Parathyroid adenoma (tissue), 2 donors: ENCODE results near the gene CHMP6.

Experiments
- H2AFZ ChIP-seq: fragments of 300-600 bp; sonication (generic); one replicate; pipeline ENCODE4 v1.7.0; 2017; ENCODE audit warnings: antibody characterized with exemption, mild to moderate bottlenecking
- H3K27ac ChIP-seq: fragments of 300-600 bp; sonication (generic); one replicate; pipeline ENCODE4 v1.7.0; 2017
- H3K27me3 ChIP-seq: fragments of 300-600 bp; sonication (generic); one replicate; pipeline ENCODE4 v1.7.0; 2017; ENCODE audit warnings: low read length; ENCODE audit not compliant: control insufficient read depth, insufficient read depth
- H3K36me3 ChIP-seq: fragments of 300-600 bp; sonication (generic); one replicate; pipeline ENCODE4 v1.7.0; 2017; ENCODE audit warnings: low read length; ENCODE audit not compliant: control insufficient read depth, insufficient read depth
- H3K4me1 ChIP-seq: fragments of 300-600 bp; sonication (generic); one replicate; pipeline ENCODE4 v1.7.0; 2017; ENCODE audit warnings: control low read depth
- H3K4me2 ChIP-seq: fragments of 300-600 bp; sonication (generic); one replicate; pipeline ENCODE4 v1.7.0; 2017; ENCODE audit warnings: low read length
- H3K4me3 ChIP-seq: fragments of 300-600 bp; sonication (generic); one replicate; pipeline ENCODE4 v1.7.0; 2017; ENCODE audit warnings: low read depth, low read length
- H3K79me2 ChIP-seq: fragments of 300-600 bp; sonication (generic); one replicate; pipeline ENCODE4 v1.7.0; 2017; ENCODE audit warnings: control low read depth
- H3K9ac ChIP-seq: fragments of 300-600 bp; sonication (generic); one replicate; pipeline ENCODE4 v1.7.0; 2017; ENCODE audit warnings: mild to moderate bottlenecking
- H3K9me3 ChIP-seq: fragments of 300-600 bp; sonication (generic); one replicate; pipeline ENCODE4 v1.7.0; 2017; ENCODE audit warnings: low read length; ENCODE audit not compliant: control insufficient read depth
- CTCF ChIP-seq: fragments of 300-600 bp; sonication (generic); IDR thresholded peaks from one replicate; pipeline ENCODE4 v1.7.0; 2017; ENCODE audit warnings: antibody characterized with exemption, mild to moderate bottlenecking
- donor health status: primary hyperparathyroidism.

CHMP6 gene

GRCh38 chr17:81039096-81039495, 47.5 kb downstream of the CHMP6 start:
- Histone ChIP-seq H2AFZ (no peak overlapping the region), H3K79me2 (peaks cover 23% of the 10 kb centered on the region), H3K9me3 (no peaks in the 10 kb centered on the region), H3K27me3 (no peaks in the 10 kb centered on the region), H3K27ac (no peak overlapping the region), H3K4me2 (no peak overlapping the region), H3K36me3 (no peaks in the 10 kb centered on the region), H3K4me1 (peaks cover 15% of the 10 kb centered on the region), H3K9ac (no peak overlapping the region), H3K4me3 (no peak overlapping the region)
- TF ChIP-seq CTCF: no peak

GRCh38 chr17:81039854-81040758, 48.5 kb downstream of the CHMP6 start:
- TF ChIP-seq CTCF: no peak
- H3K4me1 ChIP-seq: peaks cover 26% of the 10 kb centered on the region
- no peak overlapping the region for H3K9ac ChIP-seq
- H3K27me3 ChIP-seq: no peaks in the 10 kb centered on the region
- H3K9me3 ChIP-seq: no peaks in the 10 kb centered on the region
- H3K36me3 ChIP-seq: no peaks in the 10 kb centered on the region
- no peak overlapping the region for H3K4me3 ChIP-seq
- H3K4me2 ChIP-seq: no peak overlapping the region
- H3K27ac ChIP-seq: no peak overlapping the region
- H2AFZ ChIP-seq: no peak overlapping the region
- H3K79me2 ChIP-seq: peaks cover 26% of the 10 kb centered on the region

GRCh38 chr17:81040791-81041337, 49.2 kb downstream of the CHMP6 start:
- no peaks in the 10 kb centered on the region for H3K36me3 ChIP-seq
- no peaks in the 10 kb centered on the region for H3K27me3 ChIP-seq
- no peak overlapping the region for H2AFZ ChIP-seq
- peaks cover 32% of the 10 kb centered on the region for H3K79me2 ChIP-seq
- no peaks in the 10 kb centered on the region for H3K9me3 ChIP-seq
- no peak overlapping the region for H3K4me3 ChIP-seq
- no peak overlapping the region for H3K9ac ChIP-seq
- peaks cover 32% of the 10 kb centered on the region for H3K4me1 ChIP-seq
- H3K4me2 ChIP-seq: no peak overlapping the region
- no peak overlapping the region for H3K27ac ChIP-seq
- TF ChIP-seq CTCF: no peak

- H3K27ac ChIP-seq: no peak overlapping the region
- no peaks in the 10 kb centered on the region for H3K36me3 ChIP-seq
- no peak overlapping the region for H3K9ac ChIP-seq
- no peak overlapping the region for H2AFZ ChIP-seq
- H3K79me2 ChIP-seq: peaks cover 46% of the 10 kb centered on the region
- H3K9me3 ChIP-seq: no peaks in the 10 kb centered on the region
- TF ChIP-seq CTCF: no peak
- H3K4me3 ChIP-seq: no peak overlapping the region
- no peaks in the 10 kb centered on the region for H3K27me3 ChIP-seq
- no peak overlapping the region for H3K4me2 ChIP-seq
- peaks cover 25% of the 10 kb centered on the region for H3K4me1 ChIP-seq
Observed at GRCh38 chr17:81042606-81043005, 51.0 kb downstream of the CHMP6 start.
